Measurements from ENCODE around the gene ROBO1. TPM values are rescaled to one million over a fixed set of nuclear protein-coding genes. Genes with fewer than 3 reads are reported as not detected.

The ROBO1 gene
- total RNA-seq, 1 experiment from 2014 or later, result 34.5 TPM

- no peak for DNase-seq
- no peak overlapping the region for H3K4me3 ChIP-seq (ENCODE audit: insufficient read depth, low read depth, low read length)
- no peaks in the 10 kb centered on the region for H3K27me3 ChIP-seq (ENCODE audit: control insufficient read depth, insufficient read depth, low read length)
- no peaks in the 10 kb centered on the region for H3K36me3 ChIP-seq (replicated peaks; ENCODE audit: control insufficient read depth, insufficient read depth, low read length)
Observed at GRCh38 chr3:78978037-78978436, 789.8 kb downstream of the ROBO1 start.

DNA sequence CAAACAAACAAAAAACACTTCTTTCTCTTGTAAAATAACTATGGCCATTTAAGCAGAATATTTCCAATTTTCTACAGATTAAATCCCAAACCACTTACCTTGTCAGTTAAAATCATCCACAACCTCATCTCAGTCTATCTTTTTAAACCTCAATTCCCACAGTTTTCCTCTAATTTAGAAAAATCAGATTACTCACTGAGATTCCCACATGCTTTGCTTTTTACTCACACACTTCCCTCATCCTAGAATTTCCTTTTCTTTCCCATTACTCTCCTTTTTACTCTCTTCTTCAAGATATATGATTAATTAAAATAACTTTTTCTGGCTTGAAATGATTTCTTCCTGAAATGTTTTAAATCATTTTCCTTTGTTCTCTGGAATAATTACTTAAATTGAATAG is 790.7 kb downstream of the ROBO1 start:
- DNase-seq, result no peak
- Histone ChIP-seq H3K4me3 (ENCODE audit: insufficient read depth, low read depth, low read length) (no peak overlapping the region), H3K27me3 (ENCODE audit: control insufficient read depth, insufficient read depth, low read length) (no peaks in the 10 kb centered on the region), H3K36me3 (replicated peaks; ENCODE audit: control insufficient read depth, insufficient read depth, low read length) (no peaks in the 10 kb centered on the region)

DNA sequence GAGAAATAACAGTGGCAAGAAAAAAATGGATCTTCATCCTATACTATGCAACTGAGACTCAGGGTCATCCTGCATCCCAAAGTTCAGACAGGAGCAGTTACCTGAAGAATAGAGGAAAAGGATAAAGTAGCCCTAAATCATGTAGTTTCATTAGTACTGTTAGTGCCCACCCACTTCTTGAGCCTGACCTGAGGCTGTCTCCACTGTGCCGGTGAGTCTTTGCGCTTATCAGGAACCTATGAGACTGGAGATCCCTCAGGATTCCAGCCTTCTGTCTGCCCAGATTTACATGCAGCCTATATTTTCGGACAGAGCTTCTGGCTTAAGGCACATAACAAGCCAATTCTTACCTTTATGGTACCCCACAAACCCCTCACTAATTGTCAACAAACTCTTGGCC is 791.6 kb downstream of the ROBO1 start:
- DNase-seq, result no peak
- H3K4me3 ChIP-seq (ENCODE audit: insufficient read depth, low read depth, low read length), result no peak overlapping the region
- no peaks in the 10 kb centered on the region for H3K27me3 ChIP-seq (ENCODE audit: control insufficient read depth, insufficient read depth, low read length)
- no peaks in the 10 kb centered on the region for H3K36me3 ChIP-seq (replicated peaks; ENCODE audit: control insufficient read depth, insufficient read depth, low read length)

GRCh38 chr3:78974181-78974790 is 793.5 kb downstream of the ROBO1 start:
- no peaks in the 10 kb centered on the region for H3K36me3 ChIP-seq (replicated peaks; ENCODE audit: control insufficient read depth, insufficient read depth, low read length)
- H3K4me3 ChIP-seq (ENCODE audit: insufficient read depth, low read depth, low read length), result no peak overlapping the region
- H3K27me3 ChIP-seq (ENCODE audit: control insufficient read depth, insufficient read depth, low read length), result no peaks in the 10 kb centered on the region
- no peak for DNase-seq

DNA sequence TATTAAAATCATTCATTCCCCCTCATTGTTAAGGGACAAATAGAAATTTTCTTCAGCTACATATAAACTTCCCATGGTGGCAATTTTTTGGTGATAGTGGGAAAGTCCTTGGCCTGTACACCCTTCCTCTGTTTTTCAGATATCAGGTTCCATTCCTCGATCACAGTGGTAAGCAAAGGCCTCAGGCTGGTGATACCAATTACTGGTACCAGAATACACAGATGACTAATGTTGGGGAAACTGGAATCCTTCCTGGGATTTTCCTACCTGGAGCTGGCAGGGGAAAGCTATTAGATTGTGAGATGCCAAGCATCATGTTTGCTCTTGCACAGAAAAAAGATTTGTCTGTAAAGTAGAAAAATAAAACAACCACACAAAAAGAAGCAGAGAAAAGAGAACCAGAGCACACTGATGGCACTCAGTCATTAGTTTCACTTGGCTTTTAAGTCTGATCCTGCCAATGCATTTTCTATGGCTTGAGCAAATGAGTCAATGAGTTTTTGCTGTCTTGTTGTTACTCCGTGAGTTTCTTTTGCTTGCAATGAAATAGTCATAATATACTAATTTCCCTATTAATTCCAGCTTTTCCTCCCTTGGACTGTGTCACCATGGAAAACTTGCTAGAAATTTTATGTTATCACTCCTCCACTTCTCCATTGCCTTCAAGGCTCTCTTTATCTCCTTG is 795.0 kb downstream of the ROBO1 start:
- no peaks in the 10 kb centered on the region for H3K36me3 ChIP-seq (replicated peaks; ENCODE audit: control insufficient read depth, insufficient read depth, low read length)

DNA sequence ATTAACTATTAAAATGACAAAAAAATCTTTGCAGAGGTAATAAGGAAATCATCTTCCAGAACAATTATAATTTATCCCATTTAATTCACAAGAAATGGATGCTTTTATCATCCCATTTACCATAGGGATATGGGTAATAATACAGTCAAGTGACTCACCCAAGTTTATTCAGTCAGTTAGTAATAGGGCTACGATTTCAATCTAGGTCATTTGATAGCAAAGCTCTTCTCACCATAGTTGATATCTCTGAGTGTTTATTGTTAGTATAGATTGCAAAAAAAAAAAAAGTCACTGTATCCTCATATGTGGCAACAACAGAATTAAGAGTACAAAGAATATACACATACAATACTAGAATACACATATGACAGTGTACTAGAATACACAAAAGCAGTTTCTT is 797.1 kb downstream of the ROBO1 start:
- Histone ChIP-seq H3K27me3 (ENCODE audit: control insufficient read depth, insufficient read depth, low read length) (no peaks in the 10 kb centered on the region), H3K4me3 (ENCODE audit: insufficient read depth, low read depth, low read length) (no peak overlapping the region), H3K36me3 (replicated peaks; ENCODE audit: control insufficient read depth, insufficient read depth, low read length) (no peaks in the 10 kb centered on the region)
- no peak for DNase-seq

More for the DNA sequence above, 795.0 kb downstream of the ROBO1 start:
- Histone ChIP-seq H3K27me3 (ENCODE audit: control insufficient read depth, insufficient read depth, low read length) (no peaks in the 10 kb centered on the region), H3K4me3 (ENCODE audit: insufficient read depth, low read depth, low read length) (no peak overlapping the region)
- DNase-seq, result no peak

- no peaks in the 10 kb centered on the region for H3K36me3 ChIP-seq (replicated peaks; ENCODE audit: control insufficient read depth, insufficient read depth, low read length)
- no peak for DNase-seq
Observed at GRCh38 chr3:78969483-78969882, 798.3 kb downstream of the ROBO1 start.

GRCh38 chr3:78967061-78967460 is 800.7 kb downstream of the ROBO1 start:
- DNase-seq, result no peak
- Histone ChIP-seq H3K4me3 (ENCODE audit: insufficient read depth, low read depth, low read length) (no peak overlapping the region), H3K36me3 (replicated peaks; ENCODE audit: control insufficient read depth, insufficient read depth, low read length) (no peaks in the 10 kb centered on the region), H3K27me3 (ENCODE audit: control insufficient read depth, insufficient read depth, low read length) (no peaks in the 10 kb centered on the region)

More at GRCh38 chr3:78969483-78969882, 798.3 kb downstream of the ROBO1 start:
- no peak overlapping the region for H3K4me3 ChIP-seq (ENCODE audit: insufficient read depth, low read depth, low read length)
- no peaks in the 10 kb centered on the region for H3K27me3 ChIP-seq (ENCODE audit: control insufficient read depth, insufficient read depth, low read length)

DNA sequence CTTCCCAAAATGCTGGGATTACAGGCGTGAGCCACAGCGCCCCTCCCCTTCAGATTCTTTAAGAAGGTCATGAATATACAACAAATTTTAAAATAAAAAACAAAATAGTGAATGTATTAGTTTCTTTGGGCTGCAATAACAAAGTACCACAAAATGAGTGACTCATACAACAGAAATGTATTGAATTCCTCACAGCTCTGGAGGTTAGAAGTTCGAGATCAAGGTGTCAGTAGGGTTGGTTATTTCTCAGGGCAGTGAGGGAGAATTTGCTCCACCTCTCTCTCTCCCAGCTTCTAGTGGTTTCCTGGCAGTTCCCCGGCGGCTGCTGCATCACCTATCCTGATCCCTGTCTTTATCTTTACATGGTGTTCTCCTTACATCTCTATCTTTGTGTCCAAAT is 804.0 kb downstream of the ROBO1 start:
- no peaks in the 10 kb centered on the region for H3K36me3 ChIP-seq (replicated peaks; ENCODE audit: control insufficient read depth, insufficient read depth, low read length)
- no peak overlapping the region for H3K4me3 ChIP-seq (ENCODE audit: insufficient read depth, low read depth, low read length)
- no peaks in the 10 kb centered on the region for H3K27me3 ChIP-seq (ENCODE audit: control insufficient read depth, insufficient read depth, low read length)
- no peak for DNase-seq

GRCh38 chr3:78957456-78957855 is 810.3 kb downstream of the ROBO1 start:
- DNase-seq, result no peak
- Histone ChIP-seq H3K27me3 (ENCODE audit: control insufficient read depth, insufficient read depth, low read length) (no peaks in the 10 kb centered on the region), H3K36me3 (replicated peaks; ENCODE audit: control insufficient read depth, insufficient read depth, low read length) (no peaks in the 10 kb centered on the region), H3K4me3 (ENCODE audit: insufficient read depth, low read depth, low read length) (no peak overlapping the region)

DNA sequence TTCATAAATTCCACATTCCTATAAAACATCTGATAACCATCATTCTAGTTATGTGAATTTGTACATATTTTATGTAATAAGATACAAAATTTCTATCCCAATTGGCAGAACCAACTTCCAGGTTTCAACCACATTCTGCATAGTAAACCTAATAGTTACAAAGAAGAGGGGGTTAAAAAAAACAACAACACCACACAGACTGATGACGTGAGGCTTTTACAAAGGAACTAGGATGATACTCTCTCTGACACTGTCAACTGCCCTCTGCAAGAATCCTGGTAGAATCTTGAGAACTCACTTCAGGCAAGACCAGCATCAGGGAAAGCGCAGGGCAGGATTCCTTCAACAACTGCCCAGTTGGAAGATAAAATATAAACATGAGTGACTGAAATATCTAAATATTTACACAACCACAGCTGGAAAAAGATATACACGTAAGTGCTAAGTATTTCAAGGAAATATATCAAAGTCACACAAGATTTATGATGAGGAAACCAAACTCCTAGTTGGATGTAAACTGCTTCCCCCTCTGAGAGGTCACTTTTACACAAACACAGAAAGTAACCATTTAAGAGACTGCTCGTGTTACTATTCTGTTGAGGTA is 816.4 kb downstream of the ROBO1 start:
- no peak overlapping the region for H3K4me3 ChIP-seq (ENCODE audit: insufficient read depth, low read depth, low read length)
- DNase-seq, result no peak

GRCh38 chr3:78941587-78941986 is 826.2 kb downstream of the ROBO1 start:
- Histone ChIP-seq H3K27me3 (ENCODE audit: control insufficient read depth, insufficient read depth, low read length) (no peaks in the 10 kb centered on the region), H3K4me3 (ENCODE audit: insufficient read depth, low read depth, low read length) (no peak overlapping the region), H3K36me3 (replicated peaks; ENCODE audit: control insufficient read depth, insufficient read depth, low read length) (no peaks in the 10 kb centered on the region)
- DNase-seq, result no peak

More for the DNA sequence above, 816.4 kb downstream of the ROBO1 start:
- Histone ChIP-seq H3K27me3 (ENCODE audit: control insufficient read depth, insufficient read depth, low read length) (no peaks in the 10 kb centered on the region), H3K36me3 (replicated peaks; ENCODE audit: control insufficient read depth, insufficient read depth, low read length) (no peaks in the 10 kb centered on the region)

GRCh38 chr3:78940626-78941025 is 827.2 kb downstream of the ROBO1 start:
- H3K36me3 ChIP-seq (replicated peaks; ENCODE audit: control insufficient read depth, insufficient read depth, low read length), result no peaks in the 10 kb centered on the region
- H3K4me3 ChIP-seq (ENCODE audit: insufficient read depth, low read depth, low read length), result no peak overlapping the region
- no peak for DNase-seq
- H3K27me3 ChIP-seq (ENCODE audit: control insufficient read depth, insufficient read depth, low read length), result no peaks in the 10 kb centered on the region

DNA sequence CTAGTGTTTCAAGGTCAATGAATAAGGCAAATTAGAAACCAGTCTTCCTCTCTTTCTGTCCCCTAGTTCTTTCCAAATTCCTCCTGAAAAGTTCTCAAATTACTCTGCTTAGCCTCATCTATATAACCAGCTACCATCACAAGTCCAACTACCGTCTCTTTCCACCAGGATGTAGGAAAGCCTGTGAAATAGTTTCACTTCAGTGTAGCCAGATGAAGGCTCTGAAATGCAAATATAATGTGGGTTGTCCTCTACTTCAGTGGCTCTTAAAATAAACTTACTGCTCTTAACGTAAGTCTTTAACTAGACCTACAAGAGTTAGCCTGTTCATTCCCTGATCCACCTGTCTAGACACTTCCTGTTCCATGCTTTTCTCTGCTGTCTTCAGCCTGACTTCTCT is 827.7 kb downstream of the ROBO1 start:
- Histone ChIP-seq H3K27me3 (ENCODE audit: control insufficient read depth, insufficient read depth, low read length) (no peaks in the 10 kb centered on the region), H3K36me3 (replicated peaks; ENCODE audit: control insufficient read depth, insufficient read depth, low read length) (no peaks in the 10 kb centered on the region), H3K4me3 (ENCODE audit: insufficient read depth, low read depth, low read length) (no peak overlapping the region)
- DNase-seq, result no peak

GRCh38 chr3:78937475-78937874 is 830.3 kb downstream of the ROBO1 start:
- H3K4me3 ChIP-seq (ENCODE audit: insufficient read depth, low read depth, low read length), result no peak overlapping the region
- H3K36me3 ChIP-seq (replicated peaks; ENCODE audit: control insufficient read depth, insufficient read depth, low read length), result no peaks in the 10 kb centered on the region
- no peaks in the 10 kb centered on the region for H3K27me3 ChIP-seq (ENCODE audit: control insufficient read depth, insufficient read depth, low read length)
- no peak for DNase-seq

Measured in H7 (cell line).